Iris pigment epithelial cell (primary cell): Measurements from ENCODE around the gene DNAJB6.
A peak's percentile ranks its signal among the peaks of the same experiment; 100 is the strongest.

ENCODE experiments used
- DNase-seq: peaks from one replicate; pipeline ENCODE4 v3.0.0-alpha.2; 2011; ENCODE audit warnings: low read depth

The DNAJB6 gene

GRCh38 chr7:157396316-157397035, 59.7 kb downstream of the DNAJB6 start:
- DNase-seq: no peak

- no peak for DNase-seq
Measured at GRCh38 chr7:157397036-157397720, 60.4 kb downstream of the DNAJB6 start.

- peak; percentile 85 for DNase-seq
Measured at GRCh38 chr7:157397731-157398691, 61.2 kb downstream of the DNAJB6 start.

GRCh38 chr7:157399086-157399687, 62.4 kb downstream of the DNAJB6 start:
- DNase-seq: no peak

- DNase-seq: no peak
Measured at GRCh38 chr7:157400171-157400860, 63.5 kb downstream of the DNAJB6 start.

GRCh38 chr7:157401567-157402387, 65.0 kb downstream of the DNAJB6 start:
- DNase-seq: no peak

- no peak for DNase-seq
Measured at GRCh38 chr7:157402388-157402703, 65.5 kb downstream of the DNAJB6 start.

GRCh38 chr7:157402911-157403534, 66.2 kb downstream of the DNAJB6 start:
- no peak for DNase-seq

GRCh38 chr7:157403646-157404401, 67.0 kb downstream of the DNAJB6 start:
- DNase-seq: no peak

GRCh38 chr7:157404845-157405481, 68.2 kb downstream of the DNAJB6 start:
- DNase-seq: peak; percentile 95

- DNase-seq: no peak
Measured at GRCh38 chr7:157405501-157405900, 68.7 kb downstream of the DNAJB6 start.

GRCh38 chr7:157405914-157406810, 69.4 kb downstream of the DNAJB6 start:
- no peak for DNase-seq

GRCh38 chr7:157406971-157407370, 70.2 kb downstream of the DNAJB6 start:
- DNase-seq: no peak

- DNase-seq: no peak
Measured at GRCh38 chr7:157407512-157408257, 70.9 kb downstream of the DNAJB6 start.

- no peak for DNase-seq
Measured at GRCh38 chr7:157408258-157409101, 71.7 kb downstream of the DNAJB6 start.

GRCh38 chr7:157409149-157409752, 72.4 kb downstream of the DNAJB6 start:
- DNase-seq: peak; percentile 45
